VCaP (cell line): ENCODE measurements around the gene PAXIP1.
"Not testable (repeated sequence)": the region's sequence is repeated elsewhere in the genome, so short reads cannot be mapped to it uniquely, and the experiment has no call there.

Experiments
- H3K27ac ChIP-seq: fragments of 450-650 bp; 2 replicates; pipeline ENCODE4 v1.5.1; 2017
- CTCF ChIP-seq: fragments of 450-650 bp; conservative IDR thresholded peaks from 2 replicates; pipeline ENCODE4 v1.5.1; 2017; ENCODE audit warnings: mild to moderate bottlenecking, moderate library complexity

Gene PAXIP1

DNA sequence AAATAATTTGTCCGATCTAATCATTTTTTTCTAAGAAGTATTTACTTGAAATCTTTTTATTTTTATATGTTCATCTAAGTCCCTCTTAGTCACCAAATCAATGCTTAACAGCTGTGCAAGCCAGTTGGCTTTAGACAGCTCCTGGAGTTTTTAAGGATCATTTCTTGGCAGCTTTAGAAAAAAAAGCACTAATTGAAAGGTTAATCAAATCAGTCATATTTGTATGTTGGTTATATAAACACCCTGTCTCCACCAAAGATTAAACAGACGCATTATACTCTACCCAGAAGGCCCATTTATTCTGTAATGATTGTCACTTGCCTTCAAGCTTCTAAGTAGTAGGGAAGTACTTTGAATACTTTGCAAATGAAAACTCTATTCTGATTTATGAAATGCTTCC is 60.2 kb downstream of the PAXIP1 start:
- no peak overlapping the region for H3K27ac ChIP-seq
- TF ChIP-seq CTCF, result no peak

DNA sequence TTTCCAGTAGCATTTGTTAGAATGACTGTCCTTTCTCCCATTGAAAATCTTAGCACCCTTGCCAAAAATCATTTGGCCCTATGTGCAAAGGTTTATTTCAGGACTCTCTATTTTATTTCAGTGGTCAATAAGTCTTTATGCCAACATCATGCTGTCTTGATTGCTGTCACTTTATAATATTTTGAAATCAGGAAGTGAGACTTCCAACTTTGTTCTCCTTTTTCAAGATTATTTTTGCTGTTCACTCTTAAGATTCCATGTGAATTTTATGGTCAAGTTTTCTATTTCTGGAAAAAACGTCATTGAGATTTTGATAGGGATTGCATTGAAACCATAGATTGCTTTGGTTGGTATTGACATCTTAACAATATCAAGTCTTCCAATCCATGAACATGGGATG is 65.1 kb downstream of the PAXIP1 start:
- H3K27ac ChIP-seq, result no peak overlapping the region
- TF ChIP-seq CTCF, result no peak

DNA sequence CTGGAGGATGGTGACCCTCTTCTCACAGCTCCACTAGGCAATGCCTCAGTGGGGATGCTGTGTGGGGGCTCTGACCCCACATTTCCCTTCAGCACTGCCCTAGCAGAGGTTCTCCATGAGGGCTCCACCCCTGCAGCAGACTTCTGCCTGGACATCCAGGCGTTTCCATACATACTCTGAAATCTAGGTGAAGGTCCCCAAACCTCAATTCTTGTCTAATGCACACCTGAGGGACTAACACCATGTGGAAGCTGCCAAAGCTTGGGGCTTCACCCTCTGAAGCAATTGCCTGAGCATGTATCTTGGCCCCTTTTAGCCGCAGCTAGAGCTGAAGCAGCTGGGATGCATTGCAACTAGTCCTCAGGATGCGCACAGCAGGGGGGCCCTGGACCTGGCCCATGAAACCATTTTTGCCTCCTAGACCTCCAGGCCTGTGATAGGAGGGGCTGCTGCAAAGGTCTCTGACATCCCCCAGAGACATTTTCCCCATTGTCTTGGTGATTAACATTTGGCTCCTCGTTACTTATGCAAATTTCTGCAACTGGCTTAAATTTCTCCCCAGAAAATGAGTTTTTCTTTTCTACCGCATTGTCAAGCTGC is 68.5 kb downstream of the PAXIP1 start:
- H3K27ac ChIP-seq, result not testable (repeated sequence)

DNA sequence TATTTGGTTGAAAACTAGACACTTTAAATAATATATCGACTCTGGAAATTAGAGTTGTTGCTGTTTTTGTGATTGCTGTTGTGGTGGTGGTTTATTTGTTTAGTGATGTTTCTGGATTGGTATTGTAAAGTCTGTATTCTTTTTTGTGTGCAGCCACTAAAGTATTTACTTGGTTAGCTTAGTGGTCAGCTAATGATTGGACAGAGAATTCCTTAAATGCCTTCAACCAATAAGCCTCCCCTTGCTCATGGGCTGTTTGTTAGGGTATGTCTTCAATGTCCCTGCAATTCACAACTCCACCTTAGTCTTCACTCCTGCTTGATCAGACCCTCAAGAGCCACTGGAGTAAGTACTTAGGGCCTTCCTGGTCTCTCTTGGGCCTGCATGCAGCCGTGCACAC is 71.0 kb downstream of the PAXIP1 start:
- no peak overlapping the region for H3K27ac ChIP-seq
- no peak for TF ChIP-seq CTCF

- no peak for TF ChIP-seq CTCF
- H3K27ac ChIP-seq, result peak overlapping the region; percentile 70
These were observed 73.8 kb downstream of the PAXIP1 start for GRCh38 chr7:154929006-154929726.

- TF ChIP-seq CTCF, result no peak
- peak overlapping the region; percentile 70 for H3K27ac ChIP-seq
These were observed 74.6 kb downstream of the PAXIP1 start for GRCh38 chr7:154928136-154929005.

DNA sequence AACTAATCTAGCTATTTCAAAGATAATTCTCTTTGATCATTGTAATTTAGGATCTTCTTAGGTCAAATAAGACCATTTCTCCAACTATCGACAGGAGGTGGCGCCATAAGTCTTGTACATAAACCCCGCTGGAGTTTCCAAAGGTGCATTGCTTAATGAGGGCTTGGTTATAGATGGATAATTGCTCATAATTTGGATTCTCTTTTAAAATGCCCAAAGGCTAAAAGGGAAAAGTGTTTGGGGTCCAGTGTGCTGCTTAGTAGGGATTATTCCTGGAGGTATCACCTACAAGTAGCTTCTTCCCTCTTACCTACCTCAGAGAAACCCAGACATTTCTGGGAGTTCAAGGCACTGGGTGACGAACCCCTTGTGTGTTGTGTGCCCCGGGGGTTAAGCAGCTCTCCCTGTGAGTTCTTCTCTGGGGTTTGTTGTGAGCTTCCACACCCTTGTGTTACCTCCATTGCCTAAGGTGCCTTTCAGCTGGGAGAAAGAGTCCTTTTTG is 75.2 kb downstream of the PAXIP1 start:
- H3K27ac ChIP-seq, result peak overlapping the region; percentile 70
- peak; percentile 83 for TF ChIP-seq CTCF

GRCh38 chr7:154922472-154922871 is 80.5 kb downstream of the PAXIP1 start:
- H3K27ac ChIP-seq, result not testable (repeated sequence)
